IMR-90 (cell line): ENCODE data around the gene RAB1B. TPM values are rescaled to one million over a fixed set of nuclear protein-coding genes. Genes with fewer than 3 reads are reported as not detected.

Experiments
- ATAC-seq: fragments of 200-7000 bp; cut with Tn5 transposase; 2 replicates; pipeline ENCODE4 v1.9.1; 2020; ENCODE audit warnings: low read depth, mild to moderate bottlenecking, moderate library complexity
- BruUV-seq: library from RNA; stranded (reverse); fragments of 400-500 nt; replicated peaks from 2 replicates; lab custom pipeline; 2021; lab: Mats Ljungman, UMichigan
- CTCF ChIA-PET: fragments of 300-600 bp; formaldehyde crosslinking; extraction: SDS; loops from one replicate; lab custom pipeline; 2021; ENCODE audit warnings: antibody characterized with exemption; lab: Yijun Ruan, JAX
- POLR2A ChIA-PET: fragments of 300-600 bp; sonication (Branson Sonifier 250); formaldehyde crosslinking; loops from one replicate; lab custom pipeline; 2022; ENCODE audit warnings: antibody characterized with exemption; ENCODE audit not compliant: unreplicated experiment; lab: Charles Lee
- DNase-seq: peaks from one replicate; pipeline ENCODE4 v3.0.0; 2013
- H2AFZ ChIP-seq: replicated peaks from 2 replicates; pipeline ENCODE3; 2013; ENCODE audit warnings: low read length, mild to moderate bottlenecking; ENCODE audit not compliant: poor library complexity
- H2AK5ac ChIP-seq: 2 replicates; pipeline ENCODE4 v1.6.1; 2013; ENCODE audit warnings: low read depth, low read length, inconsistent platforms
- H2AK9ac ChIP-seq: replicated peaks from 2 replicates; pipeline ENCODE3; 2013; ENCODE audit warnings: mild to moderate bottlenecking, low read depth, low read length, moderate library complexity; ENCODE audit not compliant: poor library complexity
- H2BK120ac ChIP-seq: 2 replicates; pipeline ENCODE4 v1.6.1; 2013; ENCODE audit warnings: low read depth, low read length, inconsistent platforms
- H2BK15ac ChIP-seq: 3 replicates; pipeline ENCODE4 v1.6.1; 2013; ENCODE audit warnings: low read depth, low read length, inconsistent platforms
- H2BK20ac ChIP-seq: 2 replicates; pipeline ENCODE4 v1.6.1; 2013; ENCODE audit warnings: low read depth, mild to moderate bottlenecking, inconsistent platforms, low read length, moderate library complexity
- H2BK5ac ChIP-seq: 2 replicates; pipeline ENCODE4 v1.6.1; 2013; ENCODE audit warnings: mild to moderate bottlenecking, low read depth, low read length, inconsistent platforms; ENCODE audit not compliant: poor library complexity, severe bottlenecking
- H3K14ac ChIP-seq: replicated peaks from 2 replicates; pipeline ENCODE4 v1.6.1; 2013; ENCODE audit warnings: low read depth, low read length, inconsistent platforms
- H3K18ac ChIP-seq: 2 replicates; pipeline ENCODE4 v1.6.1; 2013; ENCODE audit warnings: low read depth, low read length, control low read depth
- H3K23ac ChIP-seq: 2 replicates; pipeline ENCODE4 v1.6.1; 2013; ENCODE audit warnings: low read depth, low read length, inconsistent platforms
- H3K27ac ChIP-seq: 2 replicates; pipeline ENCODE4 v1.5.1; 2013; ENCODE audit warnings: mild to moderate bottlenecking, control low read depth, low read length; ENCODE audit not compliant: insufficient read depth
- H3K27me3 ChIP-seq: 2 replicates; pipeline ENCODE4 v1.6.1; 2013; ENCODE audit warnings: low read length; ENCODE audit not compliant: control insufficient read depth, insufficient read depth
- H3K36me3 ChIP-seq: 2 replicates; pipeline ENCODE4 v1.6.1; 2013; ENCODE audit warnings: low read length, mixed read lengths; ENCODE audit not compliant: control insufficient read depth, insufficient read depth
- H3K4ac ChIP-seq: 2 replicates; pipeline ENCODE4 v1.6.1; 2013; ENCODE audit warnings: low read depth, low read length, inconsistent platforms
- H3K4me1 ChIP-seq: 2 replicates; pipeline ENCODE4 v1.6.1; 2013; ENCODE audit warnings: low read length, mixed read lengths; ENCODE audit not compliant: control insufficient read depth, insufficient read depth
- H3K4me2 ChIP-seq: 2 replicates; pipeline ENCODE4 v1.6.1; 2013; ENCODE audit warnings: low read depth, mild to moderate bottlenecking, control low read depth, low read length, moderate library complexity
- H3K4me3 ChIP-seq: 2 replicates; pipeline ENCODE4 v1.5.1; 2013; ENCODE audit warnings: low read depth, mild to moderate bottlenecking, control low read depth, low read length, moderate library complexity; ENCODE audit not compliant: insufficient read depth
- H3K56ac ChIP-seq: 2 replicates; pipeline ENCODE4 v1.6.1; 2013; ENCODE audit warnings: low read length, inconsistent platforms; ENCODE audit not compliant: insufficient read depth; ENCODE audit errors: extremely low read depth
- H3K79me1 ChIP-seq, 2 experiments: 2 replicates each; pipeline ENCODE4 v1.6.1; 2013; ENCODE audit warnings: low read length in 2 of 2, inconsistent platforms in 1 of 2, low read depth in 1 of 2
- H3K9ac ChIP-seq: 2 replicates; pipeline ENCODE4 v1.6.1; 2013; ENCODE audit warnings: low read depth, low read length, control low read depth
- H3K9me1 ChIP-seq: 2 replicates; pipeline ENCODE4 v1.6.1; 2013; ENCODE audit warnings: low read length, inconsistent platforms; ENCODE audit not compliant: insufficient read depth
- H3K9me3 ChIP-seq: 2 replicates; pipeline ENCODE4 v1.6.1; 2013; ENCODE audit warnings: low read length; ENCODE audit not compliant: control insufficient read depth, insufficient read depth
- H4K20me1 ChIP-seq: 2 replicates; pipeline ENCODE4 v1.6.1; 2013; ENCODE audit warnings: low read length, inconsistent platforms; ENCODE audit not compliant: insufficient read depth
- H4K5ac ChIP-seq: 2 replicates; pipeline ENCODE4 v1.6.1; 2013; ENCODE audit warnings: mild to moderate bottlenecking, low read depth, low read length, control low read depth
- H4K8ac ChIP-seq, 2 experiments: 2 replicates each; pipeline ENCODE4 v1.6.1; 2013; ENCODE audit warnings: low read depth in 2 of 2, low read length in 2 of 2, control low read depth in 1 of 2, inconsistent platforms in 1 of 2
- H4K91ac ChIP-seq: 2 replicates; pipeline ENCODE4 v1.6.1; 2013; ENCODE audit warnings: low read depth, low read length, inconsistent platforms; ENCODE audit not compliant: insufficient read depth
- MAFK ChIP-seq: IDR thresholded peaks from 2 replicates; pipeline ENCODE4 v1.6.1; 2012; ENCODE audit warnings: low read depth, low read length, improper control_type of control experiment
- MXI1 ChIP-seq: IDR thresholded peaks from 2 replicates; pipeline ENCODE4 v1.6.1; 2012; ENCODE audit warnings: low read depth, mild to moderate bottlenecking, low read length, moderate library complexity, borderline replicate concordance
- WGBS, 2 experiments: methylation state at CpG; one replicate each; pipeline versions ENCODE4 v1.1.5 to v1.1.7; 2013; ENCODE audit warnings: missing lambda C conversion rate in 2 of 2; ENCODE audit not compliant: insufficient read length in 1 of 2; ENCODE audit errors: extremely low coverage in 2 of 2; 5-methylcytosine and 5-hydroxymethylcytosine counted together
- dilution Hi-C: fragments of 300-500 bp; cut with HindIII; formaldehyde crosslinking; loops from one replicate; pipeline ENCODE4 v1.14.3; 2018; ENCODE audit warnings: low sequenced_read_pairs; ENCODE audit not compliant: unreplicated experiment
- in situ Hi-C: fragments of 300-500 bp; cut with MboI; formaldehyde crosslinking; loops from 3 replicates; pipeline ENCODE4 v1.14.3; 2019; ENCODE audit warnings: low sequenced_read_pairs, inconsistent platforms, mixed read lengths
- intact Hi-C: fragments of 100-400 bp; cut with micrococcal nuclease; formaldehyde crosslinking; loops from 2 replicates; pipeline ENCODE4 v1.10.0; 2022
- polyA plus RNA-seq, 3 experiments: library from polyadenylated mRNA; depleted of rRNA; stranded (reverse); fragments of >200 nt; gene quantifications; 2 replicates each; pipeline ENCODE4 v1.2.3, GENCODE V29; 2012; ENCODE audit warnings: low replicate concordance in 1 of 3
- total RNA-seq: library from RNA; depleted of rRNA; stranded (reverse); fragments of >200 nt; gene quantifications from 2 replicates; pipeline ENCODE4 v1.2.3, GENCODE V29; 2012
- TF ChIP-seq, protein P1 (sequence below): conservative IDR thresholded peaks from 2 replicates; pipeline ENCODE4 v1.5.1; 2012; ENCODE audit warnings: mild to moderate bottlenecking, low read depth, low read length, improper control_type of control experiment

The RAB1B gene
- total and polyA plus RNA-seq, 2 of the 4 experiments (the other 2 are of a cell fraction), result 83.7 to 248 TPM

- dilution Hi-C loops (no loop called here), in situ Hi-C loops (loop anchor here (5.0 kb wide), 1 partner anchor 78 kb away; no protein-coding TSS in a partner anchor), intact Hi-C loops (no loop called here)
- no peak overlapping the region for H2AK9ac ChIP-seq
- BruUV-seq, result no TSS peak
- H3K18ac ChIP-seq, result no peak overlapping the region
- H3K23ac ChIP-seq, result no peak overlapping the region
- no peak overlapping the region for H3K4ac ChIP-seq
- H4K5ac ChIP-seq, result no peak overlapping the region
- no peak overlapping the region for H2AK5ac ChIP-seq
- no peak overlapping the region for H2BK5ac ChIP-seq
- no peak overlapping the region for H3K56ac ChIP-seq
- 50% methylated on average over 1 of the region's 3 CpGs; no CpG with 5 or more reads in 1 of the 2 experiments for WGBS, 2 experiments
- H3K4me2 ChIP-seq, result no peak overlapping the region
- no peak overlapping the region for H3K27ac ChIP-seq
- no peak overlapping the region for H3K4me3 ChIP-seq
- POLR2A ChIA-PET, result interaction anchor here (1.3 kb wide), 1 partner anchor 18 kb away, joined by 4 read pairs; no protein-coding TSS in a partner anchor
- H3K27me3 ChIP-seq, result peaks cover 12% of the 10 kb centered on the region
- DNase-seq (no peak), ATAC-seq (no peak)
- H3K9ac ChIP-seq, result no peak overlapping the region
- TF ChIP-seq MXI1, result no peak
- peak; percentile 68 for TF ChIP-seq MAFK
- TF ChIP-seq, protein P1, sequence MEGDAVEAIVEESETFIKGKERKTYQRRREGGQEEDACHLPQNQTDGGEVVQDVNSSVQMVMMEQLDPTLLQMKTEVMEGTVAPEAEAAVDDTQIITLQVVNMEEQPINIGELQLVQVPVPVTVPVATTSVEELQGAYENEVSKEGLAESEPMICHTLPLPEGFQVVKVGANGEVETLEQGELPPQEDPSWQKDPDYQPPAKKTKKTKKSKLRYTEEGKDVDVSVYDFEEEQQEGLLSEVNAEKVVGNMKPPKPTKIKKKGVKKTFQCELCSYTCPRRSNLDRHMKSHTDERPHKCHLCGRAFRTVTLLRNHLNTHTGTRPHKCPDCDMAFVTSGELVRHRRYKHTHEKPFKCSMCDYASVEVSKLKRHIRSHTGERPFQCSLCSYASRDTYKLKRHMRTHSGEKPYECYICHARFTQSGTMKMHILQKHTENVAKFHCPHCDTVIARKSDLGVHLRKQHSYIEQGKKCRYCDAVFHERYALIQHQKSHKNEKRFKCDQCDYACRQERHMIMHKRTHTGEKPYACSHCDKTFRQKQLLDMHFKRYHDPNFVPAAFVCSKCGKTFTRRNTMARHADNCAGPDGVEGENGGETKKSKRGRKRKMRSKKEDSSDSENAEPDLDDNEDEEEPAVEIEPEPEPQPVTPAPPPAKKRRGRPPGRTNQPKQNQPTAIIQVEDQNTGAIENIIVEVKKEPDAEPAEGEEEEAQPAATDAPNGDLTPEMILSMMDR, result no peak
- no peak overlapping the region for H2BK20ac ChIP-seq
- H3K9me3 ChIP-seq, result no peaks in the 10 kb centered on the region
- no peak overlapping the region for H2AFZ ChIP-seq
- no peak overlapping the region for H4K91ac ChIP-seq
- no peak overlapping the region for H3K14ac ChIP-seq
- H2BK120ac ChIP-seq, result no peak overlapping the region
- H3K79me1 ChIP-seq, result peaks cover 0 to 10% of the 10 kb centered on the region in 2 experiments; a peak in 1 of 4 replicates
- no peak overlapping the region for H2BK15ac ChIP-seq
- H4K20me1 ChIP-seq, result peaks cover 16% of the 10 kb centered on the region
- peaks cover 3% of the 10 kb centered on the region; the same call in 1 of the 2 replicates for H3K4me1 ChIP-seq
- H4K8ac ChIP-seq, result no peak overlapping the region
- H3K9me1 ChIP-seq, result no peaks in the 10 kb centered on the region
- CTCF ChIA-PET, result interaction anchor here (1.5 kb wide), 1 partner anchor 26 kb away, joined by 4 read pairs; the partner anchor contains the start of gene RIN1
- H3K36me3 ChIP-seq, result no peaks in the 10 kb centered on the region
Observed at GRCh38 chr11:66309475-66309874, 41.0 kb downstream of the RAB1B start.
